GM21367 (cell line): Measurements from ENCODE around the gene ISOC2.
"Not testable (repeated sequence)": the region's sequence is repeated elsewhere in the genome, so short reads cannot be mapped to it uniquely, and the experiment has no call there.

Source experiments
- ATAC-seq: cut with Tn5 transposase; IDR thresholded peaks from one replicate; pipeline ENCODE4 v1.9.1; 2021; ENCODE audit not compliant: unreplicated experiment

Gene ISOC2

GRCh38 chr19:55460670-55461258, 678 bp downstream of the ISOC2 start:
- no peak for ATAC-seq

- no peak for ATAC-seq
Observed at GRCh38 chr19:55459950-55460657, 1.3 kb downstream of the ISOC2 start.

GRCh38 chr19:55459551-55459949, 1.9 kb downstream of the ISOC2 start:
- no peak for ATAC-seq

- no peak for ATAC-seq
Observed at GRCh38 chr19:55457683-55458457, 3.6 kb downstream of the ISOC2 start.

GRCh38 chr19:55456347-55456746, 5.1 kb downstream of the ISOC2 start:
- no peak for ATAC-seq

- ATAC-seq: no peak
Observed at GRCh38 chr19:55455576-55456235, 5.7 kb downstream of the ISOC2 start.

- no peak for ATAC-seq
Observed at GRCh38 chr19:55454787-55455243, 6.6 kb downstream of the ISOC2 start.

GRCh38 chr19:55453511-55454260, 7.8 kb downstream of the ISOC2 start:
- ATAC-seq: no peak

GRCh38 chr19:55452749-55453346, 8.6 kb downstream of the ISOC2 start:
- no peak for ATAC-seq

- ATAC-seq: no peak
Observed at GRCh38 chr19:55451965-55452748, 9.3 kb downstream of the ISOC2 start.

GRCh38 chr19:55451163-55451964, 10.1 kb downstream of the ISOC2 start:
- ATAC-seq: no peak

GRCh38 chr19:55449469-55449868, 12.0 kb downstream of the ISOC2 start:
- ATAC-seq: no peak

- not testable (repeated sequence) for ATAC-seq
Observed at GRCh38 chr19:55448175-55448490, 13.3 kb downstream of the ISOC2 start.

GRCh38 chr19:55447421-55448174, 13.8 kb downstream of the ISOC2 start:
- ATAC-seq: no peak

- no peak for ATAC-seq
Observed at GRCh38 chr19:55446060-55446459, 15.4 kb downstream of the ISOC2 start.

GRCh38 chr19:55444646-55445045, 16.8 kb downstream of the ISOC2 start:
- ATAC-seq: no peak

GRCh38 chr19:55443824-55444480, 17.5 kb downstream of the ISOC2 start:
- no peak for ATAC-seq
